KBM-7 (cell line): ENCODE measurements around the gene TCIRG1.
"Not testable (repeated sequence)": the region's sequence is repeated elsewhere in the genome, so short reads cannot be mapped to it uniquely, and the experiment has no call there.

Experiments used
- DNase-seq: peaks from one replicate; pipeline ENCODE4 v3.0.0-alpha.2; 2015
- in situ Hi-C: fragments of 300-500 bp; cut with MboI; formaldehyde crosslinking; loops from 2 replicates; pipeline ENCODE4 v1.14.3; 2020; ENCODE audit warnings: low sequenced_read_pairs, low pct_unique_long_range_greater_than_20kb, mixed read lengths

The TCIRG1 gene

GRCh38 chr11:68038718-68039525 is at the start of gene TCIRG1:
TCIRG1 (plus strand) TSS chr11:68039025; CDS start chr11:68041272, 2,247 bp downstream.
- peak; percentile 80 for DNase-seq
- in situ Hi-C loops, result no loop called here

GRCh38 chr11:67990546-67991346 is 48.1 kb upstream of the TCIRG1 start:
- in situ Hi-C loops, DNase-seq: not testable (repeated sequence)

GRCh38 chr11:67991347-67992121 is 47.3 kb upstream of the TCIRG1 start:
- in situ Hi-C loops, result not testable (repeated sequence)

GRCh38 chr11:67993821-67994220 is 45.0 kb upstream of the TCIRG1 start:
- in situ Hi-C loops, result not testable (repeated sequence)
- peak; percentile 57 for DNase-seq

More at GRCh38 chr11:67991347-67992121, 47.3 kb upstream of the TCIRG1 start:
- not testable (repeated sequence) for DNase-seq

GRCh38 chr11:67994387-67994786 is 44.4 kb upstream of the TCIRG1 start:
- DNase-seq, in situ Hi-C loops: not testable (repeated sequence)

- DNase-seq, in situ Hi-C loops: not testable (repeated sequence)
These were observed 43.7 kb upstream of the TCIRG1 start for GRCh38 chr11:67995129-67995528.

GRCh38 chr11:67995579-67995978 is 43.2 kb upstream of the TCIRG1 start:
- DNase-seq, in situ Hi-C loops: not testable (repeated sequence)

- in situ Hi-C loops, result no loop called here
- no peak for DNase-seq
These were observed 42.8 kb upstream of the TCIRG1 start for GRCh38 chr11:67996051-67996450.

- in situ Hi-C loops, result no loop called here
- peak; percentile 53 for DNase-seq
These were observed 42.0 kb upstream of the TCIRG1 start for GRCh38 chr11:67996622-67997474.

- in situ Hi-C loops, result no loop called here
- DNase-seq, result no peak
These were observed 41.3 kb upstream of the TCIRG1 start for GRCh38 chr11:67997475-67997921.

- in situ Hi-C loops, result no loop called here
- DNase-seq, result peak; percentile 37
These were observed 40.4 kb upstream of the TCIRG1 start for GRCh38 chr11:67998150-67999045.

- in situ Hi-C loops, result no loop called here
- DNase-seq, result no peak
These were observed 39.6 kb upstream of the TCIRG1 start for GRCh38 chr11:67999201-67999629.

GRCh38 chr11:67999704-68000103 is 39.1 kb upstream of the TCIRG1 start:
- in situ Hi-C loops, result no loop called here
- DNase-seq, result no peak

GRCh38 chr11:68002575-68002937 is 36.3 kb upstream of the TCIRG1 start:
- DNase-seq, result peak; percentile 71
- in situ Hi-C loops, result no loop called here

GRCh38 chr11:68002938-68003845 is 35.6 kb upstream of the TCIRG1 start:
- in situ Hi-C loops, result no loop called here

GRCh38 chr11:68003846-68004550 is 34.8 kb upstream of the TCIRG1 start, which contains the start of gene UNC93B1:
UNC93B1 (minus strand) TSS chr11:68004097; CDS start chr11:68004043, 54 bp downstream.
- DNase-seq, result peak; percentile 84
- in situ Hi-C loops, result no loop called here

More at GRCh38 chr11:68002938-68003845, 35.6 kb upstream of the TCIRG1 start:
- DNase-seq, result no peak
